Breast epithelium (tissue), 3 donors: ENCODE results near the gene REST.

Experiments
- POLR2A ChIP-seq: fragments of 450-650 bp; IDR thresholded peaks from one replicate; pipeline ENCODE4 v1.6.1; 2016; ENCODE audit warnings: antibody characterized with exemption, mild to moderate bottlenecking, moderate library complexity
- POLR2AphosphoS5 ChIP-seq, 3 donors: sonication (generic); formaldehyde crosslinking; IDR thresholded peaks; one replicate each; pipeline ENCODE4 v1.6.1; 2017; ENCODE audit warnings: antibody characterized with exemption in 3 of 3
- TF ChIP-seq, protein P1 (sequence below), 3 donors: fragments of 450-650 bp; IDR thresholded peaks; one replicate each; pipeline ENCODE4 v1.5.1; 2016 to 2017; ENCODE audit warnings: antibody characterized with exemption in 3 of 3, mild to moderate bottlenecking in 3 of 3, moderate library complexity in 3 of 3

DNA sequence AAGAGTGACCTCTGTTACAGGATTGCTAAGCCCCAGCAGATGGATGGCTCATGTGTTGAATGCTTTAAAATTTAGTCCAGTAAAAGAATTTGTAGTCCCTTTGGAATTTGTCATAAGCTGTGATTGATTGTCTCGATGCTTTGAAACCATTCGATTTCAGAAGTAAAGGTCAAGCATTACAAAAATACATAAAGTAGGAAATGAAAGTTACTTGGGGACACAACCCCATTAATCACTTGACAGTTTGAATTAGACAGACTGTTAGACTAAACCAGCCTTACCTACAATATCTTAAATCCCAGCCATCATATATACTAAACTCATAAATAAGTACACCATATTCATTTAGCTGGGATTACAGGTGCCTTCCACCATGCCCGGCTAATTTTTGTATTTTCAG, 6.6 kb downstream of the REST start:
- TF ChIP-seq, protein P1, sequence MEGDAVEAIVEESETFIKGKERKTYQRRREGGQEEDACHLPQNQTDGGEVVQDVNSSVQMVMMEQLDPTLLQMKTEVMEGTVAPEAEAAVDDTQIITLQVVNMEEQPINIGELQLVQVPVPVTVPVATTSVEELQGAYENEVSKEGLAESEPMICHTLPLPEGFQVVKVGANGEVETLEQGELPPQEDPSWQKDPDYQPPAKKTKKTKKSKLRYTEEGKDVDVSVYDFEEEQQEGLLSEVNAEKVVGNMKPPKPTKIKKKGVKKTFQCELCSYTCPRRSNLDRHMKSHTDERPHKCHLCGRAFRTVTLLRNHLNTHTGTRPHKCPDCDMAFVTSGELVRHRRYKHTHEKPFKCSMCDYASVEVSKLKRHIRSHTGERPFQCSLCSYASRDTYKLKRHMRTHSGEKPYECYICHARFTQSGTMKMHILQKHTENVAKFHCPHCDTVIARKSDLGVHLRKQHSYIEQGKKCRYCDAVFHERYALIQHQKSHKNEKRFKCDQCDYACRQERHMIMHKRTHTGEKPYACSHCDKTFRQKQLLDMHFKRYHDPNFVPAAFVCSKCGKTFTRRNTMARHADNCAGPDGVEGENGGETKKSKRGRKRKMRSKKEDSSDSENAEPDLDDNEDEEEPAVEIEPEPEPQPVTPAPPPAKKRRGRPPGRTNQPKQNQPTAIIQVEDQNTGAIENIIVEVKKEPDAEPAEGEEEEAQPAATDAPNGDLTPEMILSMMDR (IDR thresholded peaks at IDR 0.05), result no peak
- TF ChIP-seq POLR2A (no peak), POLR2AphosphoS5 (IDR thresholded peaks at IDR 0.05) (no peak)
